ENCODE data around the gene ESR1.

Gene ESR1

GRCh38 chr6:152054441-152054840 lies 247.0 kb downstream of the ESR1 start:
- no peak overlapping the region for H3K4me3 ChIP-seq (ENCODE audit: low read depth in 1 of 5, low read length in 5 of 5)
- H3K27ac ChIP-seq (ENCODE audit: low read depth, low read length) = no peak overlapping the region

GRCh38 chr6:152055517-152055916 lies 248.0 kb downstream of the ESR1 start:
- no peak overlapping the region for H3K4me3 ChIP-seq (ENCODE audit: low read depth in 1 of 5, low read length in 5 of 5)
- no peaks in the 10 kb centered on the region for H3K4me1 ChIP-seq (ENCODE audit: control insufficient read depth in 5 of 5, insufficient read depth in 5 of 5, low read length in 5 of 5)
- H3K36me3 ChIP-seq (ENCODE audit: control insufficient read depth in 5 of 5, insufficient read depth in 5 of 5, low read length in 5 of 5) = peaks cover 0 to 2% (median 0%) of the 10 kb centered on the region in 5 donors
- H3K27ac ChIP-seq (ENCODE audit: low read depth, low read length) = no peak overlapping the region
- no peak overlapping the region for H3K9ac ChIP-seq (ENCODE audit: low read length in 5 of 5)
- no peaks in the 10 kb centered on the region for H3K27me3 ChIP-seq (ENCODE audit: control insufficient read depth in 5 of 5, insufficient read depth in 4 of 5, low read length in 5 of 5)
- no peaks in the 10 kb centered on the region for H3K9me3 ChIP-seq (ENCODE audit: control insufficient read depth in 5 of 5, low read length in 5 of 5)

More at GRCh38 chr6:152054441-152054840, 247.0 kb downstream of the ESR1 start:
- Histone ChIP-seq H3K4me1 (ENCODE audit: control insufficient read depth in 5 of 5, insufficient read depth in 5 of 5, low read length in 5 of 5) (no peaks in the 10 kb centered on the region), H3K36me3 (ENCODE audit: control insufficient read depth in 5 of 5, insufficient read depth in 5 of 5, low read length in 5 of 5) (peaks cover 0 to 2% (median 0%) of the 10 kb centered on the region in 5 donors), H3K9ac (ENCODE audit: low read length in 5 of 5) (no peak overlapping the region), H3K27me3 (ENCODE audit: control insufficient read depth in 5 of 5, insufficient read depth in 4 of 5, low read length in 5 of 5) (no peaks in the 10 kb centered on the region), H3K9me3 (ENCODE audit: control insufficient read depth in 5 of 5, low read length in 5 of 5) (no peaks in the 10 kb centered on the region)

GRCh38 chr6:152057832-152058498 lies 250.5 kb downstream of the ESR1 start:
- peaks cover 0 to under 1% (median 0%) of the 10 kb centered on the region in 5 donors for H3K4me1 ChIP-seq (ENCODE audit: control insufficient read depth in 5 of 5, insufficient read depth in 5 of 5, low read length in 5 of 5)

GRCh38 chr6:152059909-152060308 lies 252.4 kb downstream of the ESR1 start:
- H3K9ac ChIP-seq (ENCODE audit: low read length in 5 of 5) = no peak overlapping the region
- H3K27ac ChIP-seq (ENCODE audit: low read depth, low read length) = no peak overlapping the region
- peaks cover 0 to 7% (median 0%) of the 10 kb centered on the region in 5 donors for H3K36me3 ChIP-seq (ENCODE audit: control insufficient read depth in 5 of 5, insufficient read depth in 5 of 5, low read length in 5 of 5)
- H3K4me1 ChIP-seq (ENCODE audit: control insufficient read depth in 5 of 5, insufficient read depth in 5 of 5, low read length in 5 of 5) = peaks cover 0 to 4% (median 0%) of the 10 kb centered on the region in 5 donors
- no peaks in the 10 kb centered on the region for H3K27me3 ChIP-seq (ENCODE audit: control insufficient read depth in 5 of 5, insufficient read depth in 4 of 5, low read length in 5 of 5)
- H3K9me3 ChIP-seq (ENCODE audit: control insufficient read depth in 5 of 5, low read length in 5 of 5) = no peaks in the 10 kb centered on the region
- no peak overlapping the region for H3K4me3 ChIP-seq (ENCODE audit: low read depth in 1 of 5, low read length in 5 of 5)

More at GRCh38 chr6:152057832-152058498, 250.5 kb downstream of the ESR1 start:
- Histone ChIP-seq H3K9ac (ENCODE audit: low read length in 5 of 5) (no peak overlapping the region), H3K27me3 (ENCODE audit: control insufficient read depth in 5 of 5, insufficient read depth in 4 of 5, low read length in 5 of 5) (no peaks in the 10 kb centered on the region), H3K27ac (ENCODE audit: low read depth, low read length) (no peak overlapping the region), H3K4me3 (ENCODE audit: low read depth in 1 of 5, low read length in 5 of 5) (no peak overlapping the region), H3K36me3 (ENCODE audit: control insufficient read depth in 5 of 5, insufficient read depth in 5 of 5, low read length in 5 of 5) (peaks cover 0 to 7% (median 0%) of the 10 kb centered on the region in 5 donors), H3K9me3 (ENCODE audit: control insufficient read depth in 5 of 5, low read length in 5 of 5) (no peaks in the 10 kb centered on the region)

- no peak overlapping the region for H3K9ac ChIP-seq (ENCODE audit: low read length in 5 of 5)
- H3K27ac ChIP-seq (ENCODE audit: low read depth, low read length) = no peak overlapping the region
- peaks cover 0 to 7% (median 0%) of the 10 kb centered on the region in 5 donors for H3K36me3 ChIP-seq (ENCODE audit: control insufficient read depth in 5 of 5, insufficient read depth in 5 of 5, low read length in 5 of 5)
- H3K27me3 ChIP-seq (ENCODE audit: control insufficient read depth in 5 of 5, insufficient read depth in 4 of 5, low read length in 5 of 5) = no peaks in the 10 kb centered on the region
- no peak overlapping the region for H3K4me3 ChIP-seq (ENCODE audit: low read depth in 1 of 5, low read length in 5 of 5)
- H3K4me1 ChIP-seq (ENCODE audit: control insufficient read depth in 5 of 5, insufficient read depth in 5 of 5, low read length in 5 of 5) = peaks cover 0 to 4% (median 0%) of the 10 kb centered on the region in 5 donors
- H3K9me3 ChIP-seq (ENCODE audit: control insufficient read depth in 5 of 5, low read length in 5 of 5) = no peaks in the 10 kb centered on the region
These were observed 255.0 kb downstream of the ESR1 start for GRCh38 chr6:152062476-152062875.

GRCh38 chr6:152063170-152063921 lies 255.9 kb downstream of the ESR1 start:
- Histone ChIP-seq H3K27ac (ENCODE audit: low read depth, low read length) (no peak overlapping the region), H3K36me3 (ENCODE audit: control insufficient read depth in 5 of 5, insufficient read depth in 5 of 5, low read length in 5 of 5) (peaks cover 0 to 7% (median 0%) of the 10 kb centered on the region in 5 donors), H3K4me3 (ENCODE audit: low read depth in 1 of 5, low read length in 5 of 5) (no peak overlapping the region), H3K9ac (ENCODE audit: low read length in 5 of 5) (no peak overlapping the region), H3K27me3 (ENCODE audit: control insufficient read depth in 5 of 5, insufficient read depth in 4 of 5, low read length in 5 of 5) (no peaks in the 10 kb centered on the region), H3K4me1 (ENCODE audit: control insufficient read depth in 5 of 5, insufficient read depth in 5 of 5, low read length in 5 of 5) (peaks cover 0 to 4% (median 0%) of the 10 kb centered on the region in 5 donors), H3K9me3 (ENCODE audit: control insufficient read depth in 5 of 5, low read length in 5 of 5) (no peaks in the 10 kb centered on the region)

GRCh38 chr6:152068622-152069261 lies 261.3 kb downstream of the ESR1 start:
- Histone ChIP-seq H3K27me3 (ENCODE audit: control insufficient read depth in 5 of 5, insufficient read depth in 4 of 5, low read length in 5 of 5) (no peaks in the 10 kb centered on the region), H3K36me3 (ENCODE audit: control insufficient read depth in 5 of 5, insufficient read depth in 5 of 5, low read length in 5 of 5) (no peaks in the 10 kb centered on the region), H3K27ac (ENCODE audit: low read depth, low read length) (no peak overlapping the region), H3K9ac (ENCODE audit: low read length in 5 of 5) (no peak overlapping the region), H3K4me1 (ENCODE audit: control insufficient read depth in 5 of 5, insufficient read depth in 5 of 5, low read length in 5 of 5) (peaks cover 0 to 17% (median 15%) of the 10 kb centered on the region in 5 donors), H3K9me3 (ENCODE audit: control insufficient read depth in 5 of 5, low read length in 5 of 5) (no peaks in the 10 kb centered on the region), H3K4me3 (ENCODE audit: low read depth in 1 of 5, low read length in 5 of 5) (no peak overlapping the region)

- H3K4me3 ChIP-seq (ENCODE audit: low read depth in 1 of 5, low read length in 5 of 5) = no peak overlapping the region
- no peaks in the 10 kb centered on the region for H3K27me3 ChIP-seq (ENCODE audit: control insufficient read depth in 5 of 5, insufficient read depth in 4 of 5, low read length in 5 of 5)
- H3K27ac ChIP-seq (ENCODE audit: low read depth, low read length) = no peak overlapping the region
- H3K9ac ChIP-seq (ENCODE audit: low read length in 5 of 5) = no peak overlapping the region
- peaks cover 0 to 21% (median 15%) of the 10 kb centered on the region in 5 donors for H3K4me1 ChIP-seq (ENCODE audit: control insufficient read depth in 5 of 5, insufficient read depth in 5 of 5, low read length in 5 of 5)
- peaks cover 0 to 9% (median 0%) of the 10 kb centered on the region in 5 donors for H3K9me3 ChIP-seq (ENCODE audit: control insufficient read depth in 5 of 5, low read length in 5 of 5)
- H3K36me3 ChIP-seq (ENCODE audit: control insufficient read depth in 5 of 5, insufficient read depth in 5 of 5, low read length in 5 of 5) = no peaks in the 10 kb centered on the region
These were observed 263.1 kb downstream of the ESR1 start for GRCh38 chr6:152070556-152070955.

GRCh38 chr6:152071318-152071717 lies 263.8 kb downstream of the ESR1 start:
- Histone ChIP-seq H3K27ac (ENCODE audit: low read depth, low read length) (no peak overlapping the region), H3K27me3 (ENCODE audit: control insufficient read depth in 5 of 5, insufficient read depth in 4 of 5, low read length in 5 of 5) (no peaks in the 10 kb centered on the region), H3K4me3 (ENCODE audit: low read depth in 1 of 5, low read length in 5 of 5) (no peak overlapping the region), H3K9ac (ENCODE audit: low read length in 5 of 5) (no peak overlapping the region), H3K4me1 (ENCODE audit: control insufficient read depth in 5 of 5, insufficient read depth in 5 of 5, low read length in 5 of 5) (peaks cover 0 to 21% (median 15%) of the 10 kb centered on the region in 5 donors), H3K36me3 (ENCODE audit: control insufficient read depth in 5 of 5, insufficient read depth in 5 of 5, low read length in 5 of 5) (no peaks in the 10 kb centered on the region), H3K9me3 (ENCODE audit: control insufficient read depth in 5 of 5, low read length in 5 of 5) (peaks cover 0 to 11% (median 3%) of the 10 kb centered on the region in 5 donors)

- Histone ChIP-seq H3K4me3 (ENCODE audit: low read depth in 1 of 5, low read length in 5 of 5) (no peak overlapping the region), H3K9me3 (ENCODE audit: control insufficient read depth in 5 of 5, low read length in 5 of 5) (peaks cover 0 to 13% (median 4%) of the 10 kb centered on the region in 5 donors), H3K4me1 (ENCODE audit: control insufficient read depth in 5 of 5, insufficient read depth in 5 of 5, low read length in 5 of 5) (peaks cover 0 to 21% (median 15%) of the 10 kb centered on the region in 5 donors), H3K27me3 (ENCODE audit: control insufficient read depth in 5 of 5, insufficient read depth in 4 of 5, low read length in 5 of 5) (no peaks in the 10 kb centered on the region), H3K27ac (ENCODE audit: low read depth, low read length) (no peak overlapping the region), H3K9ac (ENCODE audit: low read length in 5 of 5) (no peak overlapping the region), H3K36me3 (ENCODE audit: control insufficient read depth in 5 of 5, insufficient read depth in 5 of 5, low read length in 5 of 5) (no peaks in the 10 kb centered on the region)
These were observed 264.4 kb downstream of the ESR1 start for GRCh38 chr6:152071843-152072242.

All from subcutaneous abdominal adipose tissue (tissue), 5 donors.